ENCODE data around the gene FANCL.
"Not testable (repeated sequence)": the region's sequence is repeated elsewhere in the genome, so short reads cannot be mapped to it uniquely, and the experiment has no call there.

FANCL gene

GRCh38 chr2:58204195-58204959, 36.7 kb downstream of the FANCL start:
- no peak for DNase-seq

- no peak for DNase-seq
Observed at GRCh38 chr2:58203018-58203417, 38.1 kb downstream of the FANCL start.

- no peak for DNase-seq
Observed at GRCh38 chr2:58202404-58202803, 38.7 kb downstream of the FANCL start.

GRCh38 chr2:58197894-58198293, 43.2 kb downstream of the FANCL start:
- DNase-seq, result no peak

GRCh38 chr2:58195662-58196061, 45.5 kb downstream of the FANCL start:
- no peak for DNase-seq

GRCh38 chr2:58194458-58194857, 46.7 kb downstream of the FANCL start:
- DNase-seq, result no peak

GRCh38 chr2:58187022-58187421, 54.1 kb downstream of the FANCL start:
- DNase-seq, result not testable (repeated sequence)

- DNase-seq, result no peak
Observed at GRCh38 chr2:58186501-58186900, 54.6 kb downstream of the FANCL start.

GRCh38 chr2:58182527-58182926, 58.6 kb downstream of the FANCL start:
- no peak for DNase-seq

GRCh38 chr2:58180635-58181034, 60.5 kb downstream of the FANCL start:
- no peak for DNase-seq

- DNase-seq, result not testable (repeated sequence)
Observed at GRCh38 chr2:58180175-58180574, 61.0 kb downstream of the FANCL start.

GRCh38 chr2:58177187-58177586, 63.9 kb downstream of the FANCL start:
- not testable (repeated sequence) for DNase-seq

- not testable (repeated sequence) for DNase-seq
Observed at GRCh38 chr2:58171831-58172230, 69.3 kb downstream of the FANCL start.

GRCh38 chr2:58170334-58170933, 70.7 kb downstream of the FANCL start:
- DNase-seq, result not testable (repeated sequence)

GRCh38 chr2:58169845-58170244, 71.3 kb downstream of the FANCL start:
- DNase-seq, result not testable (repeated sequence)

- DNase-seq, result not testable (repeated sequence)
Observed at GRCh38 chr2:58168130-58168529, 73.0 kb downstream of the FANCL start.

- no peak for DNase-seq
Observed at GRCh38 chr2:58163913-58164312, 77.2 kb downstream of the FANCL start.

- DNase-seq, result no peak
Observed at GRCh38 chr2:58158481-58158880, 82.6 kb downstream of the FANCL start.

- DNase-seq, result no peak
Observed at GRCh38 chr2:58157754-58158153, 83.4 kb downstream of the FANCL start.

GRCh38 chr2:58156780-58157179, 84.3 kb downstream of the FANCL start:
- DNase-seq, result no peak

- no peak for DNase-seq
Observed at GRCh38 chr2:58155160-58155778, 85.9 kb downstream of the FANCL start.

- no peak for DNase-seq
Observed at GRCh38 chr2:58146707-58147106, 94.4 kb downstream of the FANCL start.

GRCh38 chr2:58145769-58146168, 95.4 kb downstream of the FANCL start:
- DNase-seq, result not testable (repeated sequence)

GRCh38 chr2:58140508-58141072, 100.5 kb downstream of the FANCL start:
- DNase-seq, result no peak

Measured in GOT3 (cell line).